Measurements from ENCODE around the gene CTBP1.
A peak's percentile ranks its signal among the peaks of the same experiment; 100 is the strongest.
"Not testable (repeated sequence)": the region's sequence is repeated elsewhere in the genome, so short reads cannot be mapped to it uniquely, and the experiment has no call there.

The CTBP1 gene

DNA sequence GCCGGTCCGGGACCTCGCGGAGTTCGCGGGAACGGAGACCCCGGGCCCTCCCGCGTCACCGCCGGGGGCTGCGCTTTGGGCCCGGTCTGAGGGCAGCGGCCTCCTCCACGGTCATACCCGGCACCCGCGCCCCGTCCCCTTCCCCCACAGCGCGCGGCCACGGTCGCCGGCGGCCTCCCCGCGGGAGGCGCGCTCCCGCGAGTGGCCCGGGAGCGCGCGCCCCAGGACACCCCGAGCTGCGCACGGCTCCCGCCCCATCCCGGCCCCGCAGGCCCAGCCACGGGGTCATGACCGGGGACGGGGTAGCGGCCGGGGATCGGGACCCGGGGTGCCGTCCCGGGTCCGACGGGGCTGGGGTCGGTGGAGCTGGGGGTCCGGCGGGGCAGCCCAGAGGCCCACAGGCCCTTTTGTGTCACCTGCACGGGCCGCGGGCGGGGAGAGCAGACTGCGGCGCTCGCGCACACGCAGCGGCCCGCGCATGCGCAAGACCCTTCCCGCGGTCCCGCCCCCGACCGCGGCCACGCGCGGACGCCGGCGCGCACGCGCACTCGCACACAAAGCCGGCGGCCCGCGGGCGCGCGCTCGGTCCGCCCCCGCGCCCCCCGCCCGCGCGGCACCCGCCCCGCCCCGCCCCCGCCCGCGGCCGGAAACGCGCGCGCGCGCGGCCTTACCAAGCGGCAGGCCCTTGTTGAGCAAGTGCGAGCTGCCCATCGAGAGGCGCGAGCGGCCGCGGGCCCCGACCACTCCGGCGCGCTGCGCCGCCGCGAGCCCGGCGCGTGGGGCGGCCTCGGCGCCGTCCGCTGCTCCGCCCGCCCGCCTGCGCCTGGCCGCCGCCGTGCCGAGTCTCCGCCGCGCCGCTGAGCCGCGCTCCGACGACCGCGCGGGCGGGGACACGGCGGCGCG is at the start of gene CTBP1:
Gene CTBP1, minus strand, starts transcription at position 886 of the 903 bp plus-strand sequence. CDS start 7,799 bp downstream, outside the sequence.
- DNase-seq, result peak in 13 of 14 donors; percentile 35 to 98 (median 91)

DNA sequence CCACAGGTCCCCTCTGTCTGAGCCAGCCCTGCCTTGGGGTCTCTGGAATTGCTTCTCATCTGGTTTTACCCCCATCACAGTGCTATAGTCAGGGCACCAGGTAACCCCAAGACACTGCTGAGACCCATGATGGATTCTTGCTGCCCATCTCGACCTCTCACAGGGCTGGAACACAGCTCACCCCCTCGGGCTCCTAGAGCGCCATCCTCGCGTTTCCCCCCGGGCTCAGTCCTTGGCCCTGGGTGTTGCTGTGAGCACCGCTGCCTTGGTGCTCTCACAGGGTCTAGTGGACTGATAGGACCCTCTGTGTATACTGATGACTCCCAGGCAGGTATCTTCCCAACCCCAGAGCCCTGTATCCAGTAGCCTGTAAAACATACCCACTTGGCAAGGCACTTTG is 49.5 kb upstream of the CTBP1 start:
- no peak for DNase-seq

DNA sequence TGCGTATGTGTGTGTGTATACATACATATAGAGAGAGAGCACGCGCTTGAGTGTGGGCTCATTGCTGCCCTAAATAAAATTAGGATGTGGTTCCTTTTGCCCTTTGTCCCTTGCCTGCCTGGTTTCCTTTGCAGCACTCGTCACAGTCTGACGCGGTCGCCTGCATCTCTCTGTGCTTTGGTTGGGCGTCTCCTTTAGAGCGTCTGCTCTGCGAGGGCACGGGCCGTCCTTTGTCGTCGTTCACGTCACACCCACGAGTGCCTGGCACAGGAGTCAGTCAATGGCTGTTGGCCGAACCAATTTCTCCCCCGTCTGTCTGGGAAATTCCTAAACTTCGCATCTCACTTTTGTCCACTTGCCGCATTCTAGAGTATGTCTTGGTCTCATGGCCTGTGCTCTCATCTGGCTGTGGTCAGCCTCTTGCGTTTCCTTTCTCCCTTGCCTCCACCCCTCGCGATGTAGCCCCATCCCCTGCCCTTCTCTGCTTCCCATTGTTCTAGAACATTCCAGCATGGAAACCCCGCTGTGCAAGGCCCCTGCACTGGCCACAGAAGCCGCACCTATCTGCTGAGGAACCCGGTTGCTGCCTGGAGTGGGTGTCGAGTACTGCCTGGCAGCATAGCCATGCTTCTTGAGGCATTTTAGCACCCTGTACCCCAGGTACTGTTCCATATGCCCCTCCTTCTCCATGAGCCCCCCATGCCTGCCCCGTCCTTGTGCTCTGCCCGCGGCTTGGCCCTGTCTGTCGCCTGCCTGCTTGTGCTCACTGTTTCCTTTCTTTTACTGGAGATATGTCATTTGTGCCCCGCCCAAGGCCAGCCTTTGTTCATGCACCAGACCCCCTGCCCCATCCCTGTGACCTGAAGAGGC is 48.8 kb upstream of the CTBP1 start:
- no peak for DNase-seq

DNA sequence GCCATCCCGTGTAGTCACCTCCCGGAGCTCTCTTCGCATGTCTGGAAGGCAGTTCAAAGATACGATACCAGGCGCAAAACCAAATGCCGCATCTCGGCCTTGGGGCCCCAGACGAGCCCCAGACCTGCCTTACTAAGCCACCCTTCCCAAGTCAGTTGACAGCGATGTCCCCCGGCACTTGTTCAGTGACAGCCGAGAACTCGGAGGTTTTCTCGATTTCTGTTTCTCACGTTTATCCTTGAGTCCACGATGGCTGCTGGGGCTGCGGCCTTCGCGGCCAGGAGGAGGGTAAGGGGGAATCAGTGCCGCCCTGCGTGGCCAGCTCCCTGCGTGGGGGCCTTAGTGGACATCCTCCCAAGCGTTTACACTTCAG is 48.1 kb upstream of the CTBP1 start:
- no peak for DNase-seq

DNA sequence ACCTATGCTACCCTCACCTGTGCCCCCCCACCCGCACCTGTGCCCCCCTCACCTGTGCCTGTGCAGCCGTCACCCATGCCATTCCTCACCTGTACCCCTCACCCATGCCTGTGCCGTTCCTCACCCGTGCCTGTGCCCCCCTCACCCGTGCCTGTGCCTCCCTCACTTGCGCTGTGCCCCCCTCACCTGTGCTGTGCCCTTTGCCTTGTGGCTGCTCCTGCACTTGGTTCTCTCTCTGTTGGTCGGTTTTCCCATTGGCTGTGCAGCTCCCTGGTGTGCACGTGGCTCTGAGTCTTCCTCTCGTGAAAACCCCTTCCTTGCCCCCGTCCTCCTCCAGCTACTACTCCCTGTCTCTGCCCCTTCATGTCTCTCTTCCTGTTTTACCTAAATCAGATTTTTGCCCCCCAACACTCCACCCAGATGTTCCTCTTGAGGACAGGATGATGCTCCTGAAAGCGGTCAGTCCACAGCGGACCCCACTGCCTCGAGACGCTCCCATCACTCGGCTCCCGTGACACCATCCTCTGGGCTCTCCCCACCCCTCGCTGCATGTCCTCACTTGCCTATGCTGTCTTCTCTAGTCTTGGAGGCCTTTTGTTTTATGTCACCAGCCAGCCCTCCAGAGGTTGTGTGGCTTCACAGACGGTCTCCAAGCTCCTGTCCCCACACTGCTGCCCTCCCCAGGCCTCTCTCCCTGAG is 47.5 kb upstream of the CTBP1 start:
- DNase-seq, result no peak

DNA sequence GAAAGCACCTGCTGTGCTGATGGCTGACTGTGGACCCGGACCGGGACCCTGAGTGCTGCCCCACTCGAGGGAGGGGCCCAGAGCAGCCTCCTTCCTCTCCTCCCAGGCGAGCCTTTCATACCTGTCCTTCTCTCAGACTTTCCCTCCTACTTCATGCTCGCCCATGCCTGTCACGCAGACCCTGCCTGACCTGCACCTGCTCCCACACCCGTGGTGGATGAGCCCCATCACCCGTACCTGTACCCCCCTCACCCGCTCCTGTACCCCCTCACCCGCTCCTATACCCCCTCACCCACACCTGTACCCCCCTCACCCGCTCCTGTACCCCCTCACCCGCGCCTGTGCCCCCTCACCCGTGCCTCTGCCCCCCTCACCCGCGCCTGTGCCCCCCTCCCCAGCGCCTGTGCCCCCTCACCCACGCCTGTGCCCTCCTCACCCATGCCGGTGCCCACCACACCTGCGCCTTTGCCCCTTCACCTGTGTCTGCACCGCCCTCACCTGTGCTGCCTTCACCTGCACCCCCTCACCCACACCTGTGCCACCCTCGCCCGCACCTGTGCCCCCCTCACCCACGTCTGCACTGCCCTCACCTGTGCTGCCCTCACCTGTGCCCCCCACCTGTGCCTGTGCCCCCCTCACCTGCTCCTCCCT is 46.6 kb upstream of the CTBP1 start:
- no peak for DNase-seq

DNA sequence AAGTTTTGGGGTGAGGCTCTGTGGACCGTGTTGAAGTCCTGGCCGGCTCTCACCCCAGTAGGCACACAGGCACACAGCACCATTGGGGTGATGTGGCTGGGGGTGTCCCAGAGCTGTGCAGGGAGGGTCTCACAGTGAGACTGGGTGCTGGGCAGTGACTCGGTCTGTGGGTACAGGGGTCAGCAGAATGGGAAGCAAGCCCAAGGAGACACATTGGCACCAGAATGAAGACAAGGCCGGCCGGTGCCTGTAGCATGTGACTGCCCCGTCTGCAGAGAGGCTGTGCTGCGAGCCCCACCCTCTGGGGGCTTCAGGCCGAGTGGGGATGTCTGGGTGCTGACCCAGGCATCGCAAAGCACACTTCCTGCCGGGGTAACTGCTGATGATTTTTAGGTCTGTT is 46.0 kb upstream of the CTBP1 start:
- no peak for DNase-seq

DNA sequence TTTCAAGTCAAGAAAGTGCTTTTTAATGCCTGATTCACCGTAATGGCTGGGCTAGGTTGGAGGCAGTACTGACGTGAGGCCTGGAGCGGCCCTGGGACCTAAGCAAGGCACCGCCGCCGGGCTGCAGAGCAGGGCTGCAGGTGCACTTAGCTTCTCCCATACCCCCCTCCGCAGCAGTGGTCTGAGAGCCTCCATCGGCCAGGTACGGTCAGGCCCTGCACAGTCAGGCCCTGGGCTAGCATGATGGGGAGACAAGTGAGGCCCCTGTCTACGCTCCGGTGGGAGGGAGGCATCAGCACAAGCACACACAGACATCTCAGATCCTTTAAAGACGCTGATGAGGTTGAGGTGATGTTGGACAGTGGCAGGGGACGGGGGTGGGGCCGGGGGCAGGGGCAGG is 45.5 kb upstream of the CTBP1 start:
- no peak for DNase-seq

DNA sequence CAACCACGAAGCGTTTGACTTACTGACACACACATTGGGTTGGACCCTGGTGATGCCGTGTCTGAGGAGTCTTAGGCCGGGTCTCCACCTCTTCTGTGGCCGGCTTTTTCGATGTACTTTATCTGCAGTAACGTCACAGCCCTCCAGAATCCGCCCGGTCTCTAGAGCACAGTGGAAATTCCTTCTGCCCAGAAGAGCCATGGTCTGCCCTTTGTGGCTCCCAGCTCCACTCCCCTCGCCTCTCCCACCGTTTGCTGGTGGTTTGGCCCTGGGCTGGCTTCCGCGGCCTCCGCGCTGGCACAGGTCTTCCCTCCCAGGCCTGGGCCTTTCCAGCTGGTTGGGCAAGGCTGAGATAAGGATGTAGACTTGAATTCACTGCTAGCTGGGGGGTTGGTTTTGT is 45.1 kb upstream of the CTBP1 start:
- DNase-seq, result no peak

DNA sequence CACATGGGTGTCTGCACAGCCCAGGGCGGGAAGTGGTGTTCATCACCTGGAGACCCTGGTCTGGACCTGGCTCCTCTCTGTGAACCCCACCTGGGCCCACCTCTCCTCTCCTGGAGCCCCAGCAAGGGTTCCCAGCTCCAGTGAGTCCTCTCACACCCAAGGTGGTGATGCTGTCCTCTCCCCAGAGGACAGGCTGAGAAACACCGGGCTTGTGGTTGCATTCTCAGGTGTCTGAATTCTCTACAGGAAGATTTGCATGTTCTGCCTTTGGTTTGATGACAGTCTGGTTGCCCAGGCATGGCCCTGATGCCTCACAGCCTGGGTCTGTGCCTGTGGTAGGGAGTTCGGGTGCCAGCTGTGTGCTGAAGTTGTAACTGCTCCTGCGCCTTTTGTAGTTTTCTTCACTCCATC is 44.6 kb upstream of the CTBP1 start:
- DNase-seq, result no peak

DNA sequence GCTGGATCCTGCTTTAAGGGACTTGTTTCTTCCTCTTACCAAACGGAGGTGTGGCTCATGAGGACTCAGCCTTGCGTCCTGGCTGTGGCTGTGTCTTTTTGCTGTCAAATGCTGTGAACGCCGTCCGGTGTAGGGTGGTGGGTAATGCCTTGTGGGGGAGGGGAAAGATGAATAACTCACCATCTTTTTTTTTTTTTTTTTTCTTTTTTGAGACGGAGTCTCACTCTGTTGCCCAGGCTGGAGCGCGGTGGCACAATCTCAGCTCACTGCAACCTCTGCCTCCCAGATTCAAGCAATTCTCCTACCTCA is 43.7 kb upstream of the CTBP1 start:
- DNase-seq, result not testable (repeated sequence)

DNA sequence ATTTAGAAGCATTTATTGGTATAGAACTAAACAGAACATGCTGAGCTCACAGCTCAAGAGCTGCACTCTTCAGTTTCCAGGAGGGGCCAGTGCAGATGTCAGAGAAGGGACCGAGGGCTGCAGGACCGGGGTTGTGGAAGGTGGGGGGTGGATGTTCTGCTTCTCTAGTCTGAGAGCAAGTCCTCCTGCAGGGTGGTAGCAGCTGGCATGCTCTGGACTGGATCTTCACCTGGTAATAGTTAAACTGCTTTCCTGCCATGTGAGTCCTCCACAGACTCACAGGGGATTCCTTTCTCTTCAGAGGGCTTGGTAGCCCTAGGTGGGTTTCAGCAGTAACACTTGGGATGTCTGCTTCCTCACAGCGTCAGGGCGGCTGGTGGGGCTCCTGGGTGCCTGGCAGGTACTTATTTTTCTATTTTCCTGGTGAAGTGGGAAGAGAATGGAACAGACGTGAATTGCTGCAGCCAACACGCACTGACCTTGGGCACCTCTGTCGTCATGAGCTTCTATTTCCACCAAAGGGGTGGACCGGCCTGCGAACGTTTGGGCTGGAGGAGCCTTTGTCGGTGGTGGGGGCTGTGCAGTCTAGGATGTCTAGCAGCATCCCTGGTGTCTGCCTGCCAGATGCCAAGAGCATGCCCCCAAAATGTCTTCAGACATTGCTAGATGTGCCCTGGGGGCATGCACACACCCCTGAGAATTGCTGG is 43.2 kb upstream of the CTBP1 start:
- no peak for DNase-seq

DNA sequence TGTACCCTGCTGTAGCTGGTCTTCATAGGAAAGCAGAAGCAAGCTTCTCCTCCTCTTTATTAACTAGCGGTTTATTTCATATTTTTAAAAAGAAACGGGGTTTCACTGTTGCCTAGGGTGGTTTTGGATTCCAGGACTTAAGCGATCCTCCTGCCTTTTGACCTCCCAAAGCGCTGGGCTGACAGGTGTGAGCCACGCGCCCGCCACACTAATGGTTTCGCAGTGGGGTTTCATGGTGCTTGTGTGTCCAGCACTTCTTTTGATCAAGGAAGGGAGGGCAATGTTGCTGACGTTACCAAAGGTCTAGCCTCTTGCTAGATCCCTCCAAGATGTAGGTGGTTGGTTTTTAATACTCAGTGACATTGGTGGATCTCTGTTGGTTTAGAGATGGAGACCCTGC is 42.2 kb upstream of the CTBP1 start:
- no peak for DNase-seq

DNA sequence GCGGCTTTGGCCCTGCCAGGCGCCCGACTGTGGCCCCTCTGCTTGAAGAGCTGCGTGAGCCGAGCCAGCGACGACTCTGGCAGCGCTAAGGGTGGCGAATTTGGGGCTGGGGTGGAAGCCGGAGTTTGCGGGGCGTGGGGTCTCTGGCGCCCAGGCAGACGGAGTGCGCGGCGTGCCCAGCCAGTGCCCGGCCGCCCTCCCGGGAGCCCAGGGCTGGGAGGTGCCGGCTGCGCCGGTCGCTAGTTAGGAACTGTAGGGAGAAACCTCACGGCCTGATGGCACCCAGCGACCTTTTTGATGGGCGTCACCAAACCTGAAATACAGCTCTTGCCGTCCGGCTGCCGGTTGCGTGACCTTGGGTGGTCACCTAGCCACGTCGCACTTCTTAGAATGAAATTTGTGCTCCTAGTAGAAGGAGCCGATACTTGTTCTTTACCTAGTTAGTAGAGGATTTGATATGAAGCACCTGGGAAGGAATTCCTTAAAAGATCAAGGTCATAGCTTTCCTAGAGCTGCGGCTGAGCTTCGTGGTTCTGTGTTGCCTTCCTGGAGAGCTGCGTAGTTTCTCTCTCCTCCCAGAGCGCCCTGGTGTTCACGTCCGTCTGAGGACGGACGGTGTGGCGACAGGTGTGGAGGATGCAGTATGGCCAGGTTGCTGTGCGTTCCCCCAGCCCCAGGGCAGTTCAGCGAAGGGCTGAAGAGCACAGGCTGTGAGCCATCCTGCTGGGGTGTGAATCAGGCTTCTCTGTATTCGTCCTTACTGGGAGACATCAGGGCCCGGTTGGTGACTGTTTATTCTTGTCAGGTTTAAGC is 41.4 kb upstream of the CTBP1 start:
- no peak for DNase-seq

DNA sequence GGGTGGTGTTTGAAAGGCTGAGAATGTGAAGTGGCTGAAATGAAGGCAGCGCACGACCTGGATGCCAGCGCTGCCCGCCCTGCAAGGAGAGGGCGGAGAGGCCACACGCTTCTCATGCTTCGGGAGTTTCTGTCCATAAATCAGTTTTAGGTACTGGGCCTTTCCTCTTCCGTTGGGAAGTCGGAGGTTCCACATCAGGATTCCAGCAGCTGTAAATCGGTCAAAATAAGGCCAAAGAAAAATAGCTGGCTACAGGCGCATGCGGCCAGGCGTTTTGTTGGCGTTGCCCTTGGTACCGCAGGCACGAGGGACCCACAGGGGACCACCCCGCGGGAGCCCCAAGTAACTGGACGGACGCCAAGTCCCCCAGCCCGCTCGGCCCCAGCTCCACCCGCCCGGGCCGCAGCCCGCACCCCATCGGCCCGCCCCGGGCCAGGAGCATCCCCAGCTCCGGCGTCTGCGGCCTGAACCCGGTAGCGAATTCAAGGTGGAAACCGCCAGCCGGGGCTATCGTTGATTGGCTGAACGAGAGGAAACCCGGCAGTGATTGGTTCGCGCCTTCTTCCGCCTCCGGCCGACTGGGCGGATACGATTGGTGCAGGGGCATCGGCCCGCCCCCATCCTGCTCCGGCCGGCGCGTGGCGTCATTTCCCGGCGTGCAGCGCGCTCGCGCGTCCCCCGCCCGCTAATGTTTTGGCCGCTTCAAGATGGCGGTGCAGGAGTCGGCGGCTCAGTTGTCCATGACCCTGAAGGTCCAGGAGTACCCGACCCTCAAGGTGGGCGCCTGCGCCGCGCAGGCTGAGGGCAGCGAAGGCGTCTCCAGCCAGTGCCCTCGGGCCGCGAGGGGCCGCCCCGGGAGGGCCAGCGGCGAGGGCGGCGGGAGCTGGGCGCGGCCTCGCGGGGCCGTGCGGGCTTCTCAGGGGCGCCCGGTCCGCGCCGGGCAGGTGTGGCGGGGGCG is 40.6 kb upstream of the CTBP1 start, which contains the start of gene MAEA:
Gene MAEA, plus strand, starts transcription at position 685 of the 958 bp plus-strand sequence. Its CDS starts 23 bp downstream, at position 708.
- DNase-seq, result peak; percentile 74 to 98 (median 96)

DNA sequence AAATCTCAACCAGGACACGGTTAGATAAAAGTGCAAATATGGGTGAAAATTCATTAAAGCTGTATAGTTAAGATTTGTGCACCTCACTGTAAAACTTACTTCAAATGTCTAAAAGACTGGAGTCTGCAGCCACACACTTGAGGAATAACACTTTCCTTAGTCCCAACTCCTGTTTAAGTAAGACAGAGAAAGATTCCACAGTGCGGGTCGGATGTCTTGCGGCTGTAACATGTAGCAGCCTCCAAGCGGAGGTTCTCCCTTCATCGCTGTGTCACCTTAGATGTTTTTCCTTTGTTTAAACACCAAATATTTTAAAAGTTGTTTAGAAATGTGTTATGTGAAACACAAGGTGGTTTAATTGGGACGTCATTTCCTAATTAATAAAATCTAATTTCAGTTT is 39.9 kb upstream of the CTBP1 start:
- no peak for DNase-seq

DNA sequence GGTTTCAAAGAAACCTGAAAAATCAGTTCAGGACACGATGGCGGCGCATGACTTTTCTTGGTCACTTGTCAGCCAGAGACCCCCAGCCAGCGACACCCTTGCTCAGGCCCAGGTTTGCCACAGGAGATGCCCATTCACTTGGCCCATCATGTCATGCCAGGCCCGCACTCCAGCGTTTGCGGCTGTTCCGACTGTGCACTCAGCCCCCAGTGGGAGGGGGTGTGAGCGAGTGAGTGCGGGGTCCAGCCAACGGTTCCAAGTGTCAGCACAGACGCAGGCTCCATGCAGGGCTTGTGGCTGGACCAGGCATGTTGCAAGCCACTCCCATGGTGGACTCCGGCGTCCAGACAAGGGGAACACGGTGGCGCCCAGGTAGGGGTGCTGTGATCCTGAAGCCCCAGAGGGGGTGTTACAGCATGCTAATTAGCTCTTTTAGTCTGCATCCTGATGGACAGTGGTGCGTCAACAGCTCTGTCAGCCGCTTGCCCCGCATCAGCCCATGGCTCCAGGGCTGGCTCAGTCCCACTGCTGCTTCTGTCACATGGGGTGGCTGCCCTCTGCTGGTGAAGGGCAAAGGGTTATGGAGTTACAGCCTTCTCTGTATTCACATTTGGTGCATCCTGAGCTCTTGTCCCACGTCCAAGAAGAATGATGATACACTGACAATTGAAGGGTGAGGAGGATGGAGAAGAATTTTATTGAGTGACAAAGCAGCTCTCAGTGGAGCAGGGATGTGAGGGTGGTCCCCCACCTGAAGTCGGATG is 37.0 kb upstream of the CTBP1 start:
- no peak for DNase-seq

DNA sequence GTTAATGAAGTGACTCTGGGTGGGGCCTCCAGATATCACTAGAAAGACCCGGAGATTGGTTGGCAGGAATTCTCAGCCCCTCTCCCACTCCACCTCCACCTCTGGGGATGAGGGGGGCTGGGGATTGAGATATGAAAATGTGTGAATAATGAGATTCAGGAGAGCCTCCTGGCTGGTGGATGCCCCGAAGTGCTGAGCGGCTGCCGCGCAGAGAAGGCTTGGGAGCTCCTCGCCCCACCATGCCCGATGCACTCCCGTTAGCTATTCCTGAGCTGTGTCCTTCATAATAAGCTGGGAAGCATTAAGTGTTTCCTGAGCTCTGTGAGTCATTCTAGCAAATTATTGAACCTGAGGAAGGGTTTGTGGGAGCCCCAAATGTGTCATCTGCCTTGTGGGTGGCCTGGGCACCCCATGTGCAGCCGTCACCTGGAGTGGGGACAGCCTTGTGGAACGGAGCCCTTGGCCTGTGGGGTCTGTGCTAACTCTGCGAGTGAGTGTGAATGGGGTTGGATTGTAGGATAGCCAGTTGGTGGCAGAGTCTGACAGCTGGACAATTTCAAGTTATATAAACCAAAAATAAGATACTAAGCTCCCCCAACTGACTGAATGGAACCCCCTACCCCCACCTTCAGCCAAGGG is 36.3 kb upstream of the CTBP1 start:
- no peak for DNase-seq

All from C1 segment of cervical spinal cord (tissue), 14 donors.